Posterior cingulate gyrus (tissue), 11 donors: ENCODE results near the gene GMFB.

Source experiments
- DNase-seq, 10 donors: peaks; one replicate each; pipeline versions ENCODE4 v3.0.0 to v3.0.0-alpha.2; 2020 to 2021; ENCODE audit warnings: mixed read lengths in 3 of 10
- intact Hi-C: fragments of 100-400 bp; cut with DNase I; formaldehyde crosslinking; loops from one replicate; pipeline ENCODE4 v1.15.1; 2023

Gene GMFB

DNA sequence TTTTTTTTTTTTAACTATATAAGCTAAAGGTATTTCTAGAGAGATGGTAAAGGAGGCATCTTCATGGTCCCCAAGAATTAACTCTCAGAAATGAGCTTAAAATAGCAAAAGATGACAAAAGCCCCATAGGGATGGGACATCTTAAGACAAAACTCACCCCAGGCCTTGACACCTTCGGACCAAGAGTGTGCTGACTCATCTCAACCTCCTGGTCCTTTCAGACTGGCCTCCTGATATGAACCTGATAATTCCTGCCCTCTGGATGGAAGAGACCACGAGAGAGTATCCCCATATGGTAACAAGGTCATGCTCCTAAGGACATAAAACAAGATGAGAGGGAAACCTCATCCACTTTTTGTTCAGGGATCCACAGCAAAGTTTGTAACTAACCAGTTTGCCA, 8.4 kb upstream of the GMFB start:
- DNase-seq, result no peak
- intact Hi-C loops, result no loop called here

DNA sequence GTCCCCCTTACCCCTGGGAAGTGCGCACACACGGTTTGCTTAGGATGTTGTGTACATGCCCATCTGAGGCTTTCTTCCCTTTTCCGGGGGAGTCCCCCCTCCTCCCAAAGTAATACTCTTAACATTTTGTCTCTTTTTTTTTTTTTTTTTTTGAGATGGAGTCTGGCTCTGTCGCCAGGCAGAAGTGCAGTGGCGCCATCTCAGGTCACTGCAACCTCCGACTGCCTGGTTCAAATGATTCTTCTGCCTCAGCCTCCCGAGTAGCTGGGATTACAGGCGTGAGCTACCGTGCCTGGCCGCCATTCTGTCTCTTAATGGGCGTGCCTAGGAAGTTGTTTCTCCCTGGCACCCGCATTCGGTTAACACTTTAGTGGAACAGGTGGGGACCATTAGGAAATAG, 4.5 kb upstream of the GMFB start:
- intact Hi-C loops, result no loop called here
- no peak for DNase-seq

DNA sequence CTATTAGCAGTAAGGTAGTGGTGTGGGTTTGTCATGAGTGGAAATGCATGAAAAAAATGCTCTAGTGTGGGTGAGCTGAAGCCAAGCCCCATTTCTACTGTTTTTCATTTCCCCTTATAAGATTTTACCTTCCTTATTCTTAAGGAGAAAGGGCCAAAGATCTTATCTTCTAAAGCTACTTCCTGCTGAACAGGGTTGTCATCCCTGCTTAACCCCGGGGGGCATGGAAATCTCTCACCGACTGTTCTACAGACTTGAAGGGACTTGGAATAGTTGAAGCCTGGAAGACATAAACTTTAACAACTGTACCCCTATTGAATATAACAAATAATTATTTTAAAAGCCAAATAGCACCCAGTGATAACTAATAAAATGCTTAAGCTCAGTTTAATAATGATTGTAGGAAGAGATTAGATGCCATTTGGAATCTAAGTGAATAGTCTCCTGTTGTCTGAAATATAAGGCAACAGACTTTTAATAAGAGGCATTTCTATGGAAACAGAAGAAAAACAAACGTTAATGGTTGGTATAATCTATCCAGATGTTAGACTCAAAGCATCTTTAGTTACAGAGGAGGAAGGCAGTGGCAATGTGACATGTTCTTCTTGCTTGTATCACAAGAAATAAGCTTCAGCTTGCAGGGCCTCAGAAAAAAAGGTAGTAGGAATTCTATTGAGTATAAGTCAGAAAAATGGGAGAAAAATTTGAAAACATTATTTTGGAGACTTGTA, 1.8 kb upstream of the GMFB start:
- intact Hi-C loops, result no loop called here
- DNase-seq, result no peak

DNA sequence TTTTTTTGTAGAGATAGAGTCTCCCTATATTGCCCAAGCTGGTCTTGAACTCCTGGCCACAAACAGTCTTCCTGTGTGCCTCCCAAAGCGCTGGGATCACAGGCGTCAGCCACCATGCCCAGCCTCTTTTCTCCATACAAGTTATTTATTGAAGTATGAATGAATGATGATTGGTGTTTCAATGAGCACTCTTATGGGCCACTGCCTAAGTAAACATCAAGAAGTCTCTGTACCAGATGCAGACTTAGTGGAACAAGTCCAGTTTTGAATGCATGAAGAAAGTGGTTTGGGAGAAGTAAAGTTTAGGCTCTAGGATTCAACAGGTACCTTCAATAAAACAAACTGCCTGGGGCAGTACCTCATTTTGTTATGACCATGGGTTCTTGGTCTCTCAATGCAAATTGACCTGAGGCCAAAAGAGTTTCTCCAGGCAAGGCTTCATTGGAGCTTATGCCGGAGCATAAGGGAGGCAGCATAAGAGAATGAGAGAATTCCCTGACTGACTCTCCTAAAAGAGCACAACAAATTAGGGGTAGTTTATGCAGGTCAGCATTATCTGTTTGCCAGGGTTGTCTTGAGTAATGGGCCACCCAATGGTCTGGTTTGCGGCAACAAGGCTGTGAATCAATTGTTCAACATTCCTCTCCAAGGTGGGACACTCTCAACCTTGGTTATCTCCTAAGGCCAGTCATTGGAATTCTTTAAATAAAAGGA, 1.1 kb upstream of the GMFB start:
- no peak for DNase-seq
- intact Hi-C loops, result loop anchor here (1.0 to 2.0 kb wide), 2 partner anchors 19 to 49 kb away; partner anchors contain the start of genes CGRRF1 and CNIH1

DNA sequence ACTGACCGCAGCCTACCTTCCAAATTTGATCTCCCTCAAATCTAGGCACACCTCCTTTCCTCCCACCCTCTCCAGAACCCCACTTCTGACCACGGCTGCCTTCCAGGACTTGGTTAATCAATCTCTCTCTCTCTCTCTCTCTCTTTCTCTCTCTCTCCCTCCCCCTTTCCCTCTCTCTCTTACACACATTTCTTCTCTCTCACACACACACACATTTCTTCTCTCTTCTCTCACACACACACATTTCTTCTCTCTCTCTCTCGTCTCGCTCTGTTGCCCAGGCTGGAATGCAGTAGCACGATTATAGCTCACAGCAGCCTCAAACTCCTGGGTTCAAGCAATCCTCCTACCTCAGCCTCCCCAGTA, 521 bp upstream of the GMFB start:
- no peak for DNase-seq
- intact Hi-C loops, result loop anchor here (1.0 to 2.0 kb wide), 2 partner anchors 20 to 48 kb away; partner anchors contain the start of genes CGRRF1 and CNIH1

DNA sequence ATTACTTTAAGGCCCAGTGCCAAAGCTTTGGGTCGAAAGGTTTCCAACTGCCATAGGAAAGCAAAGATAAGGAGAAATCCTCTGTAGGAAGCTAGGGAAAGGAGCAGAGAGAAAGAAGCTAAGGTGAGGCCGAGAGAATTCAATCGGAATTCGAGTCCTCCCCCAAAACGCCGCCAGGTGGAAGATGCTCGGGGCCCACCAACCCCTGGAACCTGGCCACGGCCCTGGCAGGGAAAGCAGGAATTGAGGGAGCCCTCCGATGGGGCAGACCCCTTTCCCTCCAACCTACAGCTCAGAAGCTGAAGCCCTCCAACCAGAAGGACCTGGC, 498 bp downstream of the GMFB start:
- DNase-seq, result no peak
- intact Hi-C loops, result loop anchor here (2.0 kb wide), 1 partner anchor 21 kb away; the partner anchor contains the start of gene CGRRF1

DNA sequence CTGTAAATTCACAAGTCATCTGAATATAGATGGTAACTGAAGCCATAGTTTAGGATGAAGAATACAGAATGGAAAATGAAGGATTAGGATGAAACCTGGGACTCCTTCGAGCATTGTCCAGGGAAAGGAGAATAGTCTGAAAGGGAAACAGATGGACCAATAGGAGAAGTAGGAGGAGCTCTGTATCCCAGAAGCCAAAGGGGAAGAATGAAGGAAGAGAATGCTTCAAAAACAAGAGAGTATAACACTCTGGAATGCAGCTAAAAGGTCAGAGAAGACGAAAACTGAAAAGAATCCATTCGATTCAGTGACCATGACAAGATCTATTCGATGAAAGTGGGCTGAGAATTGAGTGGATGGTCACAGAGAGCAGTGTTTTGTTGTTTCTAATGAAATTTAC, 1.0 kb downstream of the GMFB start:
- DNase-seq, result no peak
- intact Hi-C loops, result loop anchor here (2.0 kb wide), 1 partner anchor 21 kb away; the partner anchor contains the start of gene CGRRF1

DNA sequence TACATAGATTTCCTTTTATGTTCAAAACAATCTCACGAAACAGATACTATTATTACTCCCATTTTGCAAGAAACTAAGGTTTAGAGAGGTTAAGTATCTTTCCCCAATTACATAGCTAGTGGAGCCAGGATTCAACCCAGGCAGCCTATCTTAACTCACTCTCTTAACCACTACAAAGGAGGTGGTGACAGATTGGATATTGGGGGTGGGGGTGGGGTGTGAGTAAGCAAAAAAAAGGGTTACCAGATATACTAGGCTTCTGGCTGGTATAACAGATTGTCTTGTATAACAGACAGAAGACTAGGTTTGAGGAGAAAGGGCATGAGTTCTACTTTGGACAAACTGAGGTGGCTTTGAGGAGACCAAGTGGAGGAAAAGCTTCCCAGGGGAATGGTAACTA, 2.1 kb downstream of the GMFB start:
- intact Hi-C loops, result no loop called here
- DNase-seq, result no peak

DNA sequence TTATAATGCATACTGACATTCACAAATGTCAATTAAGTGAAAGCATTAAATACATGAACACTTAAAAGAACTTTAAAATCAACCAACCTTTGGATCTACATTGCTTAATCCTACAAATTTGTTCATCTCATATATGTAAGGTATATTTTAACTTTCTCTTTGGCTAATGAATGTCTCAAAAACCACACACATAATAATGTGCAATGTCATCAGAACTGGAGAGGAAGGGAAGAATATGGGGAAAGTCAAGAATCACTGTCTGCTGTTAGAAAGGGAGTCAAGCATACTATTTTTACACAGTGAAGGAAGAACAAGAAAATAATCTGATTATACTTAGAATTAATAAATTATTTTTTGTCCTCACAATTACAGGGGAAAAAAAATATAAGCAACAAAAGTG, 4.9 kb downstream of the GMFB start:
- DNase-seq, result no peak
- intact Hi-C loops, result no loop called here

DNA sequence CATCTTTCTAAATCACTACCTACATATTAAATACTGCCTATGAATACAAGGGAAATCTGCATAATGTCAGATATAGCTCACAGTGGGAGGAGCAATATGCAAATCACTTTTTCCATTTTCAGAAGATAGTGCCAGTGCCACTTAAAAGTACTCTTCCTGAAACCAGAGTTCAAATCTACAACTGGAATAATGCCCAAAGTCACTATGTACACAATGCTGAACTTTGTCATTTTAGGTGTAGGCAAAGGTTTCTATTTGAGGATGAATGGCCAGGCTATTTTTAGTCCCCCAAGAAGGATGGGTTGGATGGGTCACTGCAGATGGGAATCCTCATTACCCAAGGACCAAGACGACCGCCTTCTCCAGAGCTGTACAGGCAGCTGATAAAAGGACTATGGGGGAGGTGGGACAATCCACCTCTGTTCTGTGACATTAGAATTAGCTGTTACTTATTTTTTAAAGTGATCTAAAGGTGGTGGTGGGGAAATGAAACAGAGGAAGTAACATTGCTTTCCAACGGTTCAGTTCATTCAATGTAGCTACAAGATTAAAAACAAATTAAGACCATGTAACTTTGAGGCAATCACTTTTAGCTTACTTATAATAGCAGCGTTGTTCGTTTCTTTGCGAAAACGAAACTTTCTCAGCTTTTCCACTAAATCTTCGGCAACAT, 5.6 kb downstream of the GMFB start:
- intact Hi-C loops, result no loop called here
- no peak for DNase-seq

DNA sequence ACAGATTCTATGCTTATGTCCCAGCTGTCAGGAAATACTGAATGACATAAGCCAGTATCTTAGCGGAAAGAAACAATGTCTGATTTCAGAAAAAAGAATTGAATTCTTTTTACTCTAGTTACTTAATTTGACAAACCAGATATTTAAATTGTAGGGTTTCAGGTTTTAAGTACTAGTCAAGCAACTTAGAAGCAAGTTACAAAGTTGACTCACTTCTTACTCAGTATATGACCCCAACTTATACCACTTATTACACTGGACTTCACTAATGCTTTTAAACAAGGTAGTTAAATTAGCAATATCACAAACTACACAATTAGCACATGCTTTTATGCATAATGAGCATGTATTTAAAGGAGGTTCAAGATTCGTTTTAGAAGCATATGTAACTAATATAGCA, 7.1 kb downstream of the GMFB start:
- intact Hi-C loops, result no loop called here
- no peak for DNase-seq

DNA sequence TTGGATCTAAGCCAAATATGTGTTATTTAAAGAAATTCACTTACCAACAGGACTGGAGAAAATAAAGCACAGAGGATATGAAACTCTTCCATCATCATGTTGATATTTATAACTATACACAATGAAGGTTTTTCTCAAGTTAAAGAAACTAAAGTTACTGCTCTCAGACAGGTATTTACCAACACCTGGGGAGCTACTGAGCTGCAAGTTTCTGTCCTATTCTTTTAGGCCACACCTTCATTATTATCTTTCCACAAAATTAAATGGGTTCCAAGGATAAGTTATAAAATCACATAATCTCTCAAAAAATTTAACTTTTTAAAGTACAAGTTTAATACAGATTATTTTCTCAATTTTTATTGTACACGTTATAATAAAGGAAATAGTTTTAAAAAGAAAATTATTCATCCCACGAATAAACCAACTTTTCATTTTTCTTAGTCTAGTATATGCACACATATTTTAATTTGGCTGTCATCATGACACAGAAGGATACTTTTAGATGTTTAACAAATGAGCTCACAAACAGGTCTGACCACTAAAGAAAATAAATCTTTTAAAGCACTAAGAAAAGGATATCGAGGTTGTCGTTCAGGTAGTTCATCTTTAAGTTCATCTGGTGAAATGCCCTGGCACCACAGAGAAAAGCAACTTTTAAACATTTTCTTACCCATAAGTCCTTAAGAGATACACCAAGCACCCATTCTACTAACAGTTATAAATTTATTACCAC, 7.8 kb downstream of the GMFB start:
- no peak for DNase-seq
- intact Hi-C loops, result no loop called here

DNA sequence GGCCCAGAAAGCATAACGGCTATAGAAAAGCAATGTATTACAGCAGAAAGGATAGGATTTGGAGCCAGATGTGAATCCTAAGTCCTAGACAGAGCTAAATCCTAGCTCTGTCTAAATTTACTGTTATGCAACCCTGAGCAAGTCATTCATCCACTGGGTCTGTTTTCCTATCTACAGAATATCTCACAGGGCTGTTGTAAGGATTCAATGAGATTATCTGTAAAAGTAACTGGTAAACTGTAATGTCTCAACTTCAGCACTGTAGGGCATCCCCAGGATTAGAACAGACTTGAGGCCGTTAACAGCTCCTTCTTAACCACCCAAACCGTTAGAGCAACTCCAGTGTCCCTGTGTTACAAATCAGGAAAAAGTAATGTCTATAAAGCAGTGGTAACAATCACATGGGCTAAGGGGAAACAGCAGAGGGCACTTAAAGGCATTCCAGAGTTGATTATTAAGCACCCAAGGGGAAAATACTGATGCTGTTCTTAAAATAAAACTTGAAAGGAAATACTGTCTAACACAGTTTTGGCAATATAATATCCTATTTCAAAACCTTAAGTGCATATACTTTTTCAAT, 10.1 kb downstream of the GMFB start:
- no peak for DNase-seq
- intact Hi-C loops, result no loop called here

DNA sequence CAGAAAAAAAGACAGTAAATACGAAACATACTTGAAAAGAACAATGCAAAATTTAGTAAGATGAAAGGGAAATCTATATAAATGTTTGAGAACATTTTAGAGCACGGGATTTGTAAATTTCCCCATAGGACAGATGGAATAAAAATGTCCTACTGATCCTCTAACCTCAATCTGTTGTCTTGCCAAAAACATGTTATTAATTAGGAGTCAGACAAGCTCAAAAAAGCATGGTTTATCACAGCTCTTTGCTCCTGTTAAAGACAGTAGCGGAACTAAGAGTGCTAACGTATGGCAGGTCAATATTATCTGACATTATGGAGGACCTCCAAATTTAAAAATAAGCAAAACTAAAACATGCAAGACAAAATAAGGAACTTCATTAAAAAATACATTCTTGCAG, 12.9 kb downstream of the GMFB start:
- intact Hi-C loops, result no loop called here
- DNase-seq, result no peak

DNA sequence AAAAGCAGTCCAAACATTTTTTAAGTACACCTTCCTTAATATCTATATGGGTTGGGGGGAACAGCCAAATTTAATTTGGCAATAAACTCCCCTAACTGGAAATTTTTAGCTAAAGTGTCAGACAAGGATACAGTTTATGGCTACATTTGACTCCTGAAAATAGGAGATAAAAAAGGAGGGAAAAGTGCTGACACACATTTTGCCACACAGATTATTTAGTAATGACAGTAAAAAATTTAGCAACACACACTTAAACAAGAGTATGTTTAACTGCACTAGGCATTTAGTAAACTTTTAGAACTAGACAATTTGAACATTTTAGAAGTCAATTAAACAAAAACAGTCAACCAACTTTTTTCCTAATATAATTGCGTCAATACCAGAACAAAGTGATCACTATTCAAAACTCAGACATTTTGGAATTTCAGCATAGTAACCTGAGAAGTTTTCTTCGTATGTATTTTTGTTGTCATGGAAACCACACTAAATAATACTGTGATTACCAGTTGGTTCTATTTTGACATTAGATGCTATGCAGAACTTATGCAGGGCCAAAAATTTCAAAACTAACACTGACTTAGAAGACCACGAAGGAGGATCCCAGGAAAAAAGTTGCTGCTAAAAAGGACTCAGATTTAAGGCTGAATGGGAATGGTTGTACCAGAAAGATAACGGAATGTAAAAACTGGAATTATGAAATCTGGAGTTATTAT, 13.4 kb downstream of the GMFB start:
- intact Hi-C loops, result no loop called here
- DNase-seq, result no peak

DNA sequence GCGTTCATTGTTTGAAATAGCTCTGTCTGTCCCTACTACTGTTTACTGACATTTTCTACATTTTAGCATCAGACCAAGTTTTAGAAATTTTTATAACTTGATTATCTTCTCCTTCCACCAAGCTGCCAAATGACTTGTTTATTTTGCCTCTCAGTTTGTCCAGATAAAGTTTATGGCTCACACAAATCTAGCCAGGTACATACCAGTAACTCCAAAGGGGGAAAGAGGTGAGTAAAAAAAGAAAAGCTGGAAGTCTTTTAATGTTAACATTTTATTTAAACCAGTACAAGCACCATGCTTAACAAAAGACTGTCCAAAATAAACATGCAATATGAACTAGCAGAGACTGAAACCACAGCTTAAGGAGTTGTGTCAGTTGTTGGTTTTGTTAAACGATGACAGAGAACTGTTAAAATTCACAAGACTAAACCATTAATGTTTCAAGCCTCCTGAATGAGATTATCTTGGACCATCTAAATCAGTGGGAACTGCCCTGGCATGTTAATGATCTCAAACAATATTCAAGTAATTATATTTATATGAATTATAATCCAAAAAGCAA, 14.5 kb downstream of the GMFB start:
- DNase-seq, result no peak
- intact Hi-C loops, result no loop called here

DNA sequence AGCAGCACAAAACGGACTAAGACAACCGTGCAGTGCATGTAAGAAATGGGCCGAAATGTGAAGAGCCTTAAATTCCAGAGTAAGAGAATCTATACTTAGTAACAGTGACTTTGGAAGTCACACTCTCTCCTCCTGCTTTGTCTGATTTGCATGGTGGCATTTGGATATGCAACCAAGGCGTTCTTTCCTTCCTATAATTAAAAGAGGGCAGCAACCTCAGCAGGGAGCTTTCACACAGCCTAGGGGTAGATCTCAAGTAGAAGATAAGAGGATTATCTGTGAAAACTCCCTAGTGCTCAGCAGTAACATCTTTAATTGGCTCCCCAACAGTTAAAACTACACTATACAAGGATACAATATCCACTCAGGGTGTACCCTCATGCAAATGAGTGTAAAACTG, 16.5 kb downstream of the GMFB start:
- intact Hi-C loops, result no loop called here
- DNase-seq, result no peak

DNA sequence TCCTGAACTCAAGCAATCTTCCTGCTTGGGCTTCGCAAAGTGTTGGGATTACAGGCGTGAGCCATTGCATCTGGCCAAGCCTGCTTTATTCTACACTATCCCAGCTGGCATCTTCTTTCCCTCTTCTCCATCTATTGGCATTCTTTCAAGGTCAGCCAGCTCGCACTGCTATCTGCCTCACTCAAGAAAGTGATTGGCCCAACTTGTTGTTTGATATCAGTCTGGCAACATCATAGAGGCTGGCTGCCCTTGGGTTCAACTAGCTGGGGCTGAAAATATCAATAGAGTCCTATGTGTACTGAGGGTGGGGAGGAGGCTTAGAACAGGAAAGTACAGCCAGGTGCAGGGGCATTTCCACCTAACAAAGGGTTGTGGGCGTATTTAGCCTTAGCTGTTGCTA, 17.1 kb downstream of the GMFB start:
- intact Hi-C loops, result no loop called here

DNA sequence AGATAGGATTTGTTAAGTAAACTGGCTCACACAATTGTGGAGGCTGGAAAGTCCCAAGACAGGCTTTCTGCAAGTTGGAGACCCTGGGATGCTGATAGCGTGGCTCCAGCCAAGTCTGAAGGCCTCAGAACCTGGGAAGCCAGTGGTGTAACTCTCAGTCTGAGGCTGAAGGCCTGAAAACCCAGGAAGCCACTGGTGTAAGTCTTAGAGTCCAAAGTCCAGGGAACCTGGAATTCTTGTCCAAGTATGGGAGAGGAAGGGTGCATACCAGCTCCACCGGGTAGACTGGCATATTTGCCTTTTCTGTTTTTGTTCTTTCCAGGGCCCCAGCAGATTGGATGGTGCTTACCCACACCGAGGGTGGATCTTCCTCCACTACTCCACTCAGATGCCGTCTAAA, 18.1 kb downstream of the GMFB start:
- intact Hi-C loops, result no loop called here

More for the DNA sequence above, 17.1 kb downstream of the GMFB start:
- no peak for DNase-seq

DNA sequence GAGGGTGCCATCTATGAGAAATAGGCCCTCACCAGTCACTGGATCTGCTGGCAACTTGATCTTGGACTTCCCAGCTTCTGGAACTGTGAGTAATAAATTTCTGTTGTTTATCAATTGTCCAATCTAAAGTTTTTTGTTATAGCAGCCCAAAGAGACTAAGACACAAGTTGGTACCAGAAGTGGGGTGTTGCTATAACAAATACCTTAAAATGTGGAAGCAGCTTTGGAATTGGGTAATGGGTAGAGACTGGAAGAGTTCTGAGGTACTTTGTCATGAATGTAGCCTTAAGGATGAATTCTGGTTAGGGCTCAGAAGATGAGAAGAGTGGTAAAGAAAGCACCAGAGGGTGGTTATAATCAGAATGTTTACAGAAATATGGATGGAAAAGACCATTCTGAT, 21.5 kb downstream of the GMFB start:
- DNase-seq, result no peak
- intact Hi-C loops, result no loop called here

More for the DNA sequence above, 18.1 kb downstream of the GMFB start:
- DNase-seq, result no peak
